GM21825 (cell line): Measurements from ENCODE around the gene PRR15L.
"Not testable (repeated sequence)": the region's sequence is repeated elsewhere in the genome, so short reads cannot be mapped to it uniquely, and the experiment has no call there.

Experiments used
- ATAC-seq: cut with Tn5 transposase; IDR thresholded peaks from one replicate; pipeline ENCODE4 v1.9.1; 2021; ENCODE audit warnings: mild to moderate bottlenecking, moderate library complexity; ENCODE audit not compliant: unreplicated experiment

Gene PRR15L

DNA sequence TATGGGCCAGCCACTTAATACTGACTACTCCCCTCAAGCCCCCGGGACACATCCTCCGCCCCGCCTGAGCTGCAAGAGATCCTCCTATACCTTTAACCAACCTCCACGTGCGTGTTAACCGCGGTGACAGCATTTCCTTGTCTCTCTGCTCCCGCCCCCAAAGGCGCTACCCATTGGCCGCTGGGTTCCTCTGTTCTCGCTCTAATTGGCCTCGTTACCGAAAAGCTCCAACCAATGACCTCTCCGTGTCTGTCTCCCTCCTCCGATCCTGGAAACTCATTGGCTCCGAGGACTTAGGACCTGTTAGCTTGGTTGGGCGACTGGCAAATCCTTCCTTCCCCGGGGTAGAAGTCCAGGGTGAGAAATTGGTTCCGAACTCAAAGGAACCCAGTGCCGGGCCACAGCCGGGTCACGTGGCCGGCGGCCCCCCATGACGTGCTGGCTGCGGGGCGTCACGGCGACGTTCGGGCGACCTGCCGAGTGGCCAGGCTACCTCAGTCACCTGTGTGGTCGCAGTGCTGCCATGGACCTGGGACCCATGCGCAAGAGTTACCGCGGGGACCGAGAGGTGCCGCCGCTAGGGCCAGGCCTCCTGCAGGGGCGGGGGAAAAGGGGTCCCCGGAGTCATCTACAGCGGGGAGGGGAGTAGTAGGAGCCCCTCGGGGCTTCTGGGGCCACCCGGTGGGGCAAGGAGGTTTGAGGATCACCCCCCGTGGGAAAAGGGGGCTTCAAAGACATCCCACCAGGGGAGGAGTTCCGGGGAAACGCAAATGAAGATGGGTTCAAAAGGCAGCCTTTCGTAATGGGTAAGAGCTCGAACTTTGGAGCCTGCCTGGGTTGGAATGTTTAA is 16.2 kb downstream of the PRR15L start, which contains the start of gene PNPO:
Gene PNPO (plus strand): TSS at position 326 of the 850 bp plus-strand sequence. CDS start 105 bp downstream, at position 431.
- ATAC-seq = peak; percentile 84

DNA sequence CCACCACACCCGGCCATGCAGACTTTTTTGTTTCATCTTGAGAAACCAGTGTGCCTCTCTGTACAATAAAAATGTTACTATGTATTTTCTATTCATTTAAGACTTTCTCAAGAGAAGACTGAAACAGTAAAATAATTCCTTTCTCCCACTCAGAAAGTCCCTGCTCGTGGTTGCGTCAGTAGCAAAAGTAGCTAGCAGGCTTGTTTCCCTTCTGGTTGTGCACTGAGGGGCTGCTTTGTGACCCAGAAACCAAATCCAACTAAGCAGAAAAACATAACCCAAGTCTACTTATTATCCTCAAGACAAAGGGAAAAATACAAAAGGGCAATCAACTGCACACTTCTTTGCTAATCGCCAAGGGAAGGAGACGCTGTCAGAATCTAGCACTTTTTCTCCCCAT is 19.7 kb downstream of the PRR15L start:
- ATAC-seq = no peak

DNA sequence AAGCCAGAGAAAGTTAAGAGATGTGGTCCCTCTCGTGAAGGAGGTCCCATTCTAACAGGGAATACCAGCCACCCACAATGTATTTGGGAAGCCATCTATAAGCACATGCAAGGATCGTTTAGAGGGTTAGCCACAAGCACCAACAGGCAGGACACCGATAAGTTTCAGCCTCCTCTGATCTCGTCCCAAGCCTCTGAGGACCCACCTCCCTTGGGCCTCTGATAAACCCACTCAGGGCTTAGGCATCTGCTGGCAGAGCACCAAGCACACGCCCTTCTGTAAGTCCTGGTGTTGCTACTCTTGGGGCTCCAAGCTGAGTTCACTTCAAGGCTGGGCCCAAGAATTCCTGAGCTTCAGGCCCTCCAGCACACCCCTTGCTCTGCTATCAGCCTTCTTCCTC is 21.7 kb downstream of the PRR15L start:
- ATAC-seq = no peak

DNA sequence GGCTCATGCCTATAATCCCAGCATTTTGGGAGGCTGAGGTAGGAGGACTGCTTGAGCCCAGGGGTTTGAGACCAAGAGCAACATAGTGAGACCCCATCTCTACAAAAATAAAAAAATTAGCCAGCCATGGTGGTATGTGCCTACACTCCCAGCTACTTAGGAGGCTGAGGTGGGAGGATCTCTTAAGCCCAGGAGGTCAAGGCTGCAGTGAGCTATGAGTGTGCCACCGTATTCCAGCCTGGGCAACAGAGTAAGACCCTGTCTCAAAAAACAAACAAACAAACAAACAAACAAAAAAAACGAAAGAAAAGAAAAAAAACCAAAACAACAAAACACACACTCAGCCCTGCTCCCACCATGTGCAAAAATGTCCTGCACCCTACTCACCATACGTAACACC is 22.2 kb downstream of the PRR15L start:
- not testable (repeated sequence) for ATAC-seq

DNA sequence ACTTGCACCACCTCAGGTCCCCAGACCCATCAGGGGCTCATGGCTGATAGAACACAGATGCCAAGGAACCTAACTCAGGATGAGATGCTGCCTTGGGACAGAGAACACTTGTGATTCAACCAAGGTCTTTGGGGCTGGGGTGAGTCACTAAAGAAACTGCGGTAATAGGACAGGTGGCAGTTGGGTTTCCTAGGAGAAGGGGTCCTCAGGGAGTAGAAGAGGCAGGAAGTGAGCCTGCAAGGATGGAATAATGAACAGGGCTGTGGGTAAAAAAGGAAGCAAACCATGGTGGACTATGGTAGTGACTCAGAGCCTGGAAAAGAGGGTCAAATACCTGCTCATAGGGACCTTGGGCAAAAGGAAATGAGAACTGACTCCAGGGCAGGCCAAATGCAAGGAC is 22.8 kb downstream of the PRR15L start:
- no peak for ATAC-seq

DNA sequence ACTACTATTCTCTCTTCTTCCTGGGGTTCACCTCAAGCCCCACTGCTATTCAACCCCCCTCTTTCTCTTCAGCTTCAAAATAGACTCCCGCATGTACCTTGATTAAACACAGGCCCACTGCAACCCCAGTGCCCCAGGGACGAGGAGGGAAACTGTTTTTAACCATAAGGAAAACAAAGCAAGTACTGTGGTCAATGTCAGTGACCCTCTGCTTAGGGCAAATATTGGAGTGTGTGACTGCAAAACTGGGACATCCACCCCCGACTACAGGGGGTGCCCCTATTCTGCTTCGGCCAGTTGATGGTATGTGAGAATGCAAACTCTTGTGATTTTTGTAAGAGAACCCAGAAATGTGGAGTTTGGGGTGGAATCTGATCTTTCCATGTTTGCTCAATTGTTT is 25.8 kb downstream of the PRR15L start:
- ATAC-seq = no peak

DNA sequence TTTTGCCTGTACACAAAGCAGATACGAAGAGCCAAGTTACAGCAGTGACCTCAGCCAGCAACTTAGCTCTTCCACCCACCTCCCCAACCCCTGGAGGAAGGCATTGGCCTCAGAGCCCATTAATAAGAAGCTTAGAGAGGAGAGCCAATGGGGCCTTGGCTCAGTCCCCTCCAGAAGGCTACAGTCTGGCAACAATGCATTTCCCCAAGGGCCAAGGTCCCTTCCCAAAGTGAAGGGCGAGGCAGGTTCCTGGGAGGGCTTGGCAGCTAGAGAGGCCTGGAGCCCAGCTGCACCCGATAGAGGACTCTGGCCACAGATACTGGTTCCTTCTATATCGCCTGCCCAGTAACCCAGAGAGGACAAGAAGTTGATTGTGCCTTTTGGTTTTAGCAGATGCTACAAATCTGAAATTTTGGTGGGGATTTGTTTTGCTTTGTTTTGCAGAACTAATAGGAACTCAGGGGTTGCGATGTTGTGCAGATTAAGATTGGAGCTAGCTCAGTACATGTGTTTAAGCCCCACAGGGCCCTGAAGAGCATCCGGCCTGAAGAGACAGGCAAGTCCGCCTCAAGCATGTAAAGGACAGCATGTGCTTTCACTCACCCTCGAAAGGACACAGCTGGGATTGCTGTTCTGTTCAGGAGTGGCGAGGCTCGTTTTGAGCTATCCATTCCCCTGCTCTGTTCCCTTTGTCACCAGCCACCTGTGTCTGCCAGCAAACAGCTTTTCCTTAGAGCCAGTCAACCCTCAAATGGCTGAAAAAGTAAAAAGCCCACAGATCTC is 28.3 kb downstream of the PRR15L start:
- no peak for ATAC-seq

DNA sequence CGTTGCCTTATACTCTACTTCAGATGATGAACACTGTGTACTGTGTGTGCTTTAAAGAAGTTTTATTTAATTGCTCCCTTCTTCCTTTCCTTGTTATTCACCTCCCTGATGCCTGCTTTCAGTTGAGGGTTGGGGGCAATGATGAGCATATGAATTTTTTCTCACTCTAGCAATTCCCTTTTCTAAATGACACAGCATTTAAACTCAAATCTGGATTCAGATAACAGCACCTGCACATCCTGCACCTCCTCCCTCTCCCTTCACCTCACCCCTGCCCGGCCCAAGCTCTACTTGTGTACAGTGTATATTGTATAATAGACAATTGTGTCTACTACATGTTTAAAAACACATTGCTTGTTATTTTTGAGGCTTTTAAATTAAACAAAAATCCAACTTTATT is 29.3 kb downstream of the PRR15L start:
- ATAC-seq = no peak

DNA sequence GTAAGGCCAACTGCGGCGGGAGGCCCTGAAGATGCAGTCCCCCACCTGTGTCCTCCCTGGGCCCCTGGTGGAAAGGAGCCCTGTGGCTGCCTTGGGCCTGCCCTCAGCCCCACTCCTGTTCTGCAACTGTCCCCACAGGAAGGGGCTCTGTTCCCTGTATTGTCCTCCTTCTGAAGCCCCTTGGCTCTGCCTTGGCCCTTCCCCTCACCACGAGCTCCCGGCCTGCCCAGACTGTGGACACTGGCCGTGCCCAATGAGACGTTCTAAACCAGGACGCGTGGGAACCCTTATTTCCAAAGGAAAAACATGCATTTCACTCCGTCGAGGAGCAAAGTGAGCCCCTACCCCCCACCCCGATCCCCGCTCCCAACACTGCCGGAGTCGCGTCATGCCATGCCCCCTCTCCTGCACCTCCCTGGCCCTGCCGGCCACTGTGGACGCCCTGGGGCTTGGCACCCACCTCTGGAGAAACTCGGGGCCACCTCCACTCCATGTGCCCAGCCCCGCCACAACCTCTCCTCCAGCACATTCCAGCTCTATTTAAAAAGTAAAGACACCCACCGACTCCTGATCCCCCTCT is 29.8 kb downstream of the PRR15L start:
- no peak for ATAC-seq

DNA sequence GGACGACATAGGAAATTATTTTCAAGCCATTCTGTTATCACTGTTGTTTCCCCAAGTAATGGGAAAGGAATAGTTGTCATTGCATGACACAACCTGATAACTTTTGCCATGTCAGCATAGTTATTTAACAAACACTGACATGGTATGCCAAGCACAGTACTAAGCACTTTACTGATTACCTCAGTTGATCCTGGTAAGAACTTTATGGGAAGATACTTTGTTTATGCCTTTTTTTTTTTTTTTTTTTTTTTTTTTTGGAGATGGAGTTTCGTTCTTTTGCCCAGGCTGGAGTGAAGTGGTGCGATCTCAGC is 32.0 kb downstream of the PRR15L start:
- no peak for ATAC-seq

DNA sequence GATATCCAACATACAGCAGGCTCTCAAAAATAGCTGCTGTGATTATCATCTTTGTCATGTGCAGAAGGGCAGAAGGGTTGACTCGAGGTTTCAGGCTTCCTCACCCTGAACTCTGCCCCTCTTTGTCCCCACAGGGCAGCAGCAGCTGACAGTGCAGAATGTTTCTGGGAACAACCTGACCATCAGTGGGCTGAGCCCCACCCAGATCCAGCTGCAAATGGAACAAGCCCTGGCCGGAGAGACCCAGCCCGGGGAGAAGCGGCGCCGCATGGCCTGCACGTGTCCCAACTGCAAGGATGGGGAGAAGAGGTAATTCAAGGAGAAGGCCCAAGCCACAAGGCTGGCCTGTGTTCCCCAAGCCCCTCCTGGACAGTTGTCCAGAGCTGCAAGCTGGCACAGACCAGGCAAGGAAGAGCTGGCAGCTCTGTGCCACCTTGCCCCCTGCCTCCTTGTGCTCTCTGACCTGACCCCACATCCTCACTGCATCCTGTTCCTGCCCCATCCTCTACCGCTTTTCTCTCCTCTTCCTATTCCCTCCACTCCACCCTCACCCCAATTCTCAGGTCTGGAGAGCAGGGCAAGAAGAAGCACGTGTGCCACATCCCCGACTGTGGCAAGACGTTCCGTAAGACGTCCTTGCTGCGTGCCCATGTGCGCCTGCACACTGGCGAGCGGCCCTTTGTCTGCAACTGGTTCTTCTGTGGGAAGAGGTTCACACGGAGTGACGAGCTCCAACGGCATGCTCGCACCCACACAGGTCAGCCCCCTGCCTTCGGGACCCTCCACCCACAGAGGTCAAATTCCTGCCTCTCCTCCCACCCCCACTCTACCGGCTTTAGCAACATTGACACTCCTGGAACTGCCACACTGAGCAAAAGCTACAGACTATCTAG is 32.7 kb downstream of the PRR15L start:
- no peak for ATAC-seq

DNA sequence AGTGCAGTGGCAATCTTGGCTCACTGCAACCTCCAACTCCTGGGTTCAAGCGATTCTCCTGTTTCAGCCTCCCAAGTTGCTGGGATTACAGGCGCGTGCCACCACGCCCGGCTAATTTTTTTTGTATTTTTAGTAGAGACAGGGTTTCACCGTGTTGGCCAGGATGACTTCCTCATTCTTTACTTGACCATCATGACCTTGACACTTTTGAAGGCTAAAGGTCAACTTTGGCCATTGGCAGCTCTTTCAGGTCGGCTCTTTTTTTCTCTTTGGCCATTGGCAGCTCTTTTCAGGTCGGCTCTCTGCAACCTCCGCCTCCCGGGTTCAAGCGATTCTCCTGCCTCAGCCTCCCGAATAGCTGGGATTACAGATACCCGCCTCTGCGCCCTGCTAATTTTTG is 37.8 kb downstream of the PRR15L start:
- not testable (repeated sequence) for ATAC-seq

DNA sequence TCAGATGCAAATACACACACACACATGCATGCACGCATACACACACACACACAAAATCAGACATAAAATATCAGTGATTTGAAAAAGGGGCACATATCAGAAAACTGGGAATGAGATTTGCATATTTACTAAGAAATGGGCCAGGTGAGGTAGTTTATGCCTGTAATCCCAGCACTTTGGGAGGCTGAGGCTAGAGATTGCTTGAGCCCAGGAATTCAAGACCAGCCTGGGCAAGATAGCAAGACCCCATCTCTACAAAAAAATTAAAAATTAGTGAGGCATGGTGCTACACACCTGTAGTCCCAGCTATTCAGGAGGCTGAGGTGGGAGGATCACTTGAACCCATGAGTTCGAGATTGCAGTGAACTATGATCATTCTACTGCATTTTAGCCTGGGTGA is 38.7 kb downstream of the PRR15L start:
- no peak for ATAC-seq

DNA sequence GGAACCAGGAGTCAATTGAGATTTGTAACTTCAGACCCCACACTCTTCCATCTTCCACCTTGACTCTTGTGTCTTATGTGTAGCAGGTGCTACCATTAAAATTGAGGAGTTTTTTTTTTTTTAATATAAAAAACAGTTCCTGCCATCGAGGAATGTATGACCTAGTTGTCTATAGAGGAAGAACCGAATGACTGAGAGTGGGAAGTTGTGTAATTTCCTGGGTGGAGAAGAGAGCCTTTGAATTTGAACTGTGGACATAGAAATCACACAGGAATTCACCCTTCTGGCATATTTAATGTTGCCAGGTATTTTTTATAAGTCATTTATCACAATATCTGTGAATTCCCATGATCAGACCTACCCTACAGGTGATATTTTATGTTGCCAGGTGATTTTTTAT is 39.7 kb downstream of the PRR15L start:
- no peak for ATAC-seq

DNA sequence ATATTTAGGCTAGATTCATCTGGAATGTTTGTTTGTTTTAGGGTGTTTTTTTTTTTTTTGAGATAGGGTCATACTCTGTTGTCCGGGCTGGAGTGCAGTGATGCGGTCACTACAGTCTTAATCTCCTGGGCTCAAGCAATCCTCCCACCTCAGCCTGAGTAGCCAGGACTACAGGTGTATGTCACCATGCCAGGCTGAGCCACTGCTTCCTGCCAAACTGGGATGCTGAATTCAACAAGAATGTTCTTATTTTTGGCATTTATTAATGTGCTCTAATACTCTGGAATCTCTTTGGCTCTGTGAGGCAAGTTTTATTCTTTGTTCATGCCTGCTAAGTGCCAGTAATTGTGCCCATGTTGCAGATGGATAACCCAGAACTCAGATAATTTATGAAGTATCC is 40.1 kb downstream of the PRR15L start:
- ATAC-seq = no peak

DNA sequence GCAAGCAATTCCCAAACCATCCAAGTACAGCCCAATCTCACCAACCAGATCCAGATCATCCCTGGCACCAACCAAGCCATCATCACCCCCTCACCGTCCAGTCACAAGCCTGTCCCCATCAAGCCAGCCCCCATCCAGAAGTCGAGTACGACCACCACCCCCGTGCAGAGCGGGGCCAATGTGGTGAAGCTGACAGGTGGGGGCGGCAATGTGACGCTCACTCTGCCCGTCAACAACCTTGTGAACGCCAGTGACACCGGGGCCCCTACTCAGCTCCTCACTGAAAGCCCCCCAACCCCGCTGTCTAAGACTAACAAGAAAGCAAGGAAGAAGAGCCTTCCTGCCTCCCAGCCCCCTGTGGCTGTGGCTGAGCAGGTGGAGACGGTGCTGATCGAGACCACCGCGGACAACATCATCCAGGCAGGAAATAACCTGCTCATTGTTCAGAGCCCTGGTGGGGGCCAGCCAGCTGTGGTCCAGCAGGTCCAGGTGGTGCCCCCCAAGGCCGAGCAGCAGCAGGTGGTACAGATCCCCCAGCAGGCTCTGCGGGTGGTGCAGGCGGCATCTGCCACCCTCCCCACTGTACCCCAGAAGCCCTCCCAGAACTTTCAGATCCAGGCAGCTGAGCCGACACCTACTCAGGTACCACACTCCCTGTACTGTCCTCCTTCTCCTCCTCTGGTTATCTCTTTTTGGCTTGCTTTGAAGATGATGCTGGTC is 41.0 kb downstream of the PRR15L start:
- no peak for ATAC-seq

DNA sequence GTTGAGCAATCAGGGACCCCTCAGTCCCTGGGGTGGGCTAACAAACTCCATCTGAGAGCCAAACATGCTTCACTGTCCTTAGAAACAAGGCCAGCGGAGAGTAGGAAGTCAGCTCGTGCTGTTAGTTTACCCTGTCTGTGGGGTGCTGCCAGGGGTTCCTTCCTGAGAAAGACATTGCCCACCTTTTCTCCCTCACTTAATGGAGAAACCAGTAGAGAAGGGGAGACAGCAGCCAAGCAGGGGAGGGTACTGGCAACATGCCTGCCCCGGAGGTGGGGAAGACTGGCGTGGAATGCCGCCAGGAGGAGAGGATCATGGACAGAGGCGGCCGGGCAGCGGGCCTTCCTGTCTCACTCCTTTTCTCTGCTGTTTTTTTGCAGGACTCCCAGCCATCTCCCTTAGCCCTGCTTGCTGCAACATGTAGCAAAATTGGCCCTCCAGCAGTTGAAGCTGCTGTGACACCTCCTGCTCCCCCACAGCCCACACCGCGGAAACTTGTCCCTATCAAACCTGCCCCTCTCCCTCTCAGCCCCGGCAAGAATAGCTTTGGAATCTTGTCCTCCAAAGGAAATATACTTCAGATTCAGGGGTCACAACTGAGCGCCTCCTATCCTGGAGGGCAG is 41.8 kb downstream of the PRR15L start:
- ATAC-seq = no peak

DNA sequence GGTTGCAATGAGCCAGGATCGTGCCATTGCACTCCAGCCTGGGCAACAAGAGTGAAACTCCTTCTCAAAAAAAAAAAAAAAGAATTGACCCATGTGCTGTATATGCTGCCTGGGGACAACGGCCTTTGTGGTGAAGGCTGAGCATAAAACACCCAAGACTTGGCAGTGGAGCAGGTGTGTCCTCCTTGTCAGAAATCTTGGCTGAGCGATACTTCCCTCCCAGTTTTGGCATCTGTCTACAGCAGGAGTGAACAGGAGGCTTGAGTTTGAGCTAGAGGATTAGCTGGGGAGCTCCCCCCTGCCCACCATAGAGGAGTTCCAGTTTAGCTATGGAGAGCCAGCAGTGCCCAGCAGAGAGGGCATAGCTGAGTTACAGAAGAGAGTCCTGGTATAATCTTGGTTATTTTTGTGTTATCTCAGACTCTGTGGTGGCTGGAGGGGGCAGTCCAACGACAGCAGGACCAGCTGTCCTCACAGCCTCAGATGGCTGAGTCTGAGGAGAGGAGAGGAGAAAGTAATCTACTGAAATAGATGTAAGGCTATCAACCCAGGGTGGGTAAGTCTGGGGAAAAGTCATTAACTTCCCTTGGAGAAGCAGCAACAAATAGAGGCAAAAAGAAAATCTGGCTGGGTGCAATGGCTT is 43.3 kb downstream of the PRR15L start:
- ATAC-seq = no peak

DNA sequence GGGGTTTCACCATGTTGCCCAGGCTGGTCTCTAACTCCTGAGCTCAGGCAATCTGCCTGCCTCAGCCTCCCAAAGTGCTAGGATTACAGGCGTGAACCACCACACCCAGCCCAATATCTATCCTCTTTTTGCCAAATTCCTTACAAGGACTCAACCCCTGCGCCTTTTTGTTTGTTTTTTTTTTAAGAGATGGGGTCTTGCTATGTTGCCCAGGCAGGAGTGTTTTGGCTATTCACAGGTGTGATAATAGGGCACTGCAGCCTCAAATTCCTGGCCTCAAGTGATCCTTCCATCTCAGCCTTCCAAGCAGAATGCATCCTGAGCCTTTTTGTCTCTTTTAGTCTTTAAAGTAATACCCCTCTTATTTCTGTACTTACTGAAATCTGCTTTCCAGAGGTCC is 44.6 kb downstream of the PRR15L start:
- no peak for ATAC-seq
